SW480 (cell line): ENCODE results near the gene LRRTM4.
"Not testable (repeated sequence)": the region's sequence is repeated elsewhere in the genome, so short reads cannot be mapped to it uniquely, and the experiment has no call there.

ENCODE experiments used
- DNase-seq: peaks from one replicate; pipeline ENCODE4 v3.0.0-alpha.2; 2016; ENCODE audit warnings: low spot score

LRRTM4 gene

DNA sequence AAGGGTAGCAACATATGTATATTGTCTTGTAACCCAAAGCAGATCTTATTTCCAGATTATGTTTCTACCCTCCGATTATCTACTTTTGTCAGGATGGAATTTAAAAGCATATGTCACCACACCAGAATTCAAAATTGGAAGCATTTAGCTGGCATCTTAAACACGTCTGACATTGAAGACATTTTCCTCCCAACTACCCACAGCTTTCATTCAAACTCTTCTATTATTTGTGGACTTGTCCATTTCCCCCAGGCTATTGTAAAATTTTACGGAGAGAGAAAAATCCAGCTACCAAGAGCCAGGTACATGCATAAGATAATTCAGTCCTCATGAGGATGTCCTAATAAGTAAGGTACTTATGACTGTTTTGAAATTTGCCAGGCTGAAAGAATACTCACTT is 659.3 kb downstream of the LRRTM4 start:
- DNase-seq: no peak

GRCh38 chr2:76861708-76862107 is 660.5 kb downstream of the LRRTM4 start:
- peak; percentile 28 for DNase-seq

GRCh38 chr2:76851000-76851399 is 671.2 kb downstream of the LRRTM4 start:
- DNase-seq: no peak

DNA sequence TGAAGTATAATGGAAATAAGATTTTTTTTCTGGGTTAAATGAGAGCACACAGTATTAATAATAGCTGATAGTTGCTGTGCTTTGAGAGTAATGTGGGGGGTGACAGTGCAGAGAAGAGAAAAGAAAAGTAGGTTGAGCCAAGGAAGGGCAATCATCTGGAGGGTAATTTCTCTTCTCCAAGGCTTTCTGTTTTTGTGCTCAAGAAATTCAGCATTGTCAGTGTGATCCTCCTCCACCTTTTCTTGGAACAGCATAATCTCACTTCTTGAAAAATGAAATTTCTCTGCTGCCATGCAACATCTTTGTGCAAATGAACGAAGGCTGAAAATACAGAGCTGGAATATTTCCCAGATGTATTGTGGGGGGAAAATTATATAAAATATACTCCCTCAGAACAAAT is 673.1 kb downstream of the LRRTM4 start:
- DNase-seq: no peak

DNA sequence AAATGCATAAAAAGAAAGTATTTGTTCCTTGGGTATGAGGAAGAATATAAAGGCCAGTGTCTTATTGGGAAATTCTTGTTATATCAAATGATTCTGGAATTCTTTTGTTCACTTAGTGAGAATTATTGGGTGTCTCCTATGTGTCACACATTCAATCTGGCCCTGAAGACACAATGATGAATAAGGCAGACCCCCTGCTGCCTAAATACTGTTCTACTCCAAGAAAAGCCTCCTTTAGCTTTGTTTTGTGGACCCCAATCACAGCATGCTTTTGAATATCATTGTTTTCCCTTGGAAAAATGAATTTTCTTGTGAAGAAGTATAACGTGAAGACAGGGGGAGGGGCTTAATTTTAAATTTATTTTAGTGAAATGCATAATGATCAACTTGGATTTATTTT is 682.4 kb downstream of the LRRTM4 start:
- no peak for DNase-seq

DNA sequence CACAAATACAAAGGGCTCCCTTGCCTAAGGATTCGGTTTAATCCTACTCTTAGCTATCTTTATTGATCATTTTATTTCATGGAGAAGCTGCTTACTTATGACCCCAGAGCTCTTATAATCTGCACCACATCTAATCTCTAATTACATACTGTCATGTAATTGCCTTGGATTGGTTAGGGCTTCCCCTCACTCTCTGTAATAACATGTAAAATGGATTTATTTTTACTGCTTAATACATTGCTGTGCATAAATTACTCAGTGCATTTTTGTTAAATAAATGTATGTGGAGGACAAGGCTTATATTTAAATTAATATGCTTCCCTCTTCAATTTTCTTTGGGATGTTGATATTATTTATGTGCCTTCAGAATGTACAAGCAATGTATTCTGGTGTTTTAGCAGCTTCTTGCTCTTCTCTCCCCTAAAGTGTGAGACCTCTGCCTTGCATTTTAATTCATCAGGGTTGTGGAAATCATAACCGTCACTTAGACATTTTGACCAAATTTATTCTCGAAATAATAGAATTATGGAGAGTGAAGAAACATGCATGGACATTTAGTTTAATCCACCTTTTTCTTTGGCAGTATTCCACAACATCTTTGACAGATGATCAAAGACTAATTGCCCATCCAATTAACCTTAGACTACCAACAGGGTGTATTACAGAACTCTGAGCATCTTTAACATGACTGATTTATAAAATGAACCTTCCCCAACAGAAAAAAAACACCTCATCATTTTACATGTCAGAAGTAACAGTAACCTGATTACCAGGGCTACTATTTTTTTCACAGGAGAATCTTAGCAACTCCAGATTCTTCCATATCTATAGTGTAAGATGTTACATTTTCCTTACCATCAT is 692.6 kb downstream of the LRRTM4 start:
- DNase-seq: no peak

DNA sequence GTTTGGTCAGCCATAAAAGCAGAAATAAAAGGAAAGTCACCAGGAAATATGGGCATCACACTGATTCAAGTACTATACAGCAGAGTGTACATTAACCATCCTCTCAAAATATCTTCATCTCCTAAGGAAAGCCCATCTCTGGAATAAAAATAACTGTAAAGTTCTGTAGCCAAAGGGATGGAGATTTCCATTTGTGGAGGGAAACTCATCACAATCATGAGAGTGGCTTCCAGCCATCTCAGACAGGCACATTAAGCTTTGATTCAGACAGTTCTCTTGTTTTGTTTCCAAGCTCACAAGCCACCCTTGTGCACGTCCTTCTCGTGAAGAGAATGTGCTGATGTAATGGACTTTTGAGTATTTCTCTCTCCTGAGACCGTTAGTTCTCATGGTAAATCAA is 695.5 kb downstream of the LRRTM4 start:
- no peak for DNase-seq

- DNase-seq: no peak
Measured at GRCh38 chr2:76825140-76825970, 696.8 kb downstream of the LRRTM4 start.

DNA sequence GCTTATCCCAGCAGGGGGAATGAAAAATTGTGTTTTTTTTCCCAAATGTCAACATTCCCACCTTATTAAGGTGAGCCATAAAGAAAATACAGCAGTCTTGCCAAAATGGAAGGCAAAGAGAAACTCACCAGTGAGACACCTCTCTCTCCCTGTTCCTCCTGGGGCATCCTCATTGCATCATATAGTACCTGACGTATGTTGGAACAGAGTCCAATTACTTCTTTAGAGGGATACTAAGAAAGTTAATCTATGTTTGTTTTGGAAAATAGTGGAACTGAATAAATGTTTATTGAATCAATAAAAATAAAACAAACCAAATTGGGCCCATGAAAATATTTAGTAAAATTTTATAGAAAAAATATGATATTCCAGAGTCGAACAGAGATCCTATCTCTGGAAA is 700.4 kb downstream of the LRRTM4 start:
- DNase-seq: no peak

- DNase-seq: no peak
Measured at GRCh38 chr2:76813084-76813483, 709.1 kb downstream of the LRRTM4 start.

GRCh38 chr2:76812156-76812555 is 710.0 kb downstream of the LRRTM4 start:
- DNase-seq: no peak

DNA sequence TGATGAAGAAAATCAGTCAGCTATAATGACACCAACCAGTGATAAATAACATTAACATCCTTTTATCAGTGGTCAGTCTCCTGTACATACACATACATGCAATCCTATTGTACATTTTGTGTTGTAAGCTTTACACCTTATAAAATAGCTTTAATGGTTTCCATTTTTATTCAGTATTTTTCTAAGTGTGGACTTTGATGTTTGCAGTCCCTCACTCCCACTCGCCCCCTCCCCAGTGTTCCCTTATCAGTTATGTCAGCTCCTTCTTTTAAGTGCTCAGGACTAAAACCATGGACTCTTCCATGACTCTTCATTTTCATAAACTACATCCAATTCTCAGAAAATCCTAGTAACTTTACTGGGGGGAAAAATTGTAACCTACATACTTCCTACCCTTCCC is 713.0 kb downstream of the LRRTM4 start:
- no peak for DNase-seq

GRCh38 chr2:76808732-76809131 is 713.4 kb downstream of the LRRTM4 start:
- no peak for DNase-seq

DNA sequence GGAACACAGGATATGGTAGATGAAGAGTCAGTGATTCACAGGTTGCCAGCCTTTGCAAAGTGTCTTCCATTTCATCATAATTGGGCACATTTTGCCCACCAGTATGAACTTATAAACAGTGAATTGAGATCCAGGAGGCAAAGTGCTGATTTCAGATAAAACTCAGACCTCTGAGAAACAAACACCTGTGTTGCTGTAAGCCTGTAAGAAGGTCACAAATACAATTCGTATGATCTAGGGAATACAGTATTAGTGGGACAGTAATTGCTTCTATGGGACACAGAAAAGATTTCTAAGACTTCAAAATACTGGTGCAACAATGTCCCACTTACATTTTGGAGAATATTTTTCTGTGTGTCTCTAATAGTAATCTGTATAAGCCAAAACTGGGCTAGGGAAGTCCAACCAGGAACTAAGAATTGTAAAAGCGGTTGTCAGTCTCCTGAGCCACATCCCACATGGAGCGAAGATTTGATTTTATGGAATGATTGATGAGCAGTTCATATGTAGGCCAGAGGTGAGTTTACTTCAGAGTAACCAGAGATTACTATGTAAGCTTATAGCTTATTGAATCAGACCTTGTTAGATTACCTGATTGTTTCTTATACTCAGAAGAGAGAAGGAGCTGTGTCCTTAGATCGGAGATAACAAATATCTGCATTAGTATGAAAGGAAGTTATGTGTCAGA is 728.4 kb downstream of the LRRTM4 start:
- no peak for DNase-seq

DNA sequence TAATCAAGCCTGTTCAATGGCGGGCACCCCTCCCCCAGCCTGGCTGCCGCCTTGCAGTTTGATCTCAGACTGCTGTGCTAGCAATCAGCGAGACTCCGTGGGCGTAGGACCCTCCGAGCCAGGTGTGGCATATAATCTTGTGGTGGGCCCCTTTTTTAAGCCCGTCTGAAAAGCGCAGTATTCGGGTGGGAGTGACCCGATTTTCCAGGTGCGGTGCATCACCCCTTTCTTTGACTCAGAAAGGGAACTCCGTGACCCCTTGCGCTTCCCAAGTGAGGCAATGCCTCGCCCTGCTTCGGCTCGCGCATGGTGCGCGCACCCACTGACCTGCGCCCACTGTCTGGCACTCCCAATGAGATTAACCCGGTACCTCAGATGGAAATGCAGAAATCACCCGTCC is 740.9 kb downstream of the LRRTM4 start:
- not testable (repeated sequence) for DNase-seq

DNA sequence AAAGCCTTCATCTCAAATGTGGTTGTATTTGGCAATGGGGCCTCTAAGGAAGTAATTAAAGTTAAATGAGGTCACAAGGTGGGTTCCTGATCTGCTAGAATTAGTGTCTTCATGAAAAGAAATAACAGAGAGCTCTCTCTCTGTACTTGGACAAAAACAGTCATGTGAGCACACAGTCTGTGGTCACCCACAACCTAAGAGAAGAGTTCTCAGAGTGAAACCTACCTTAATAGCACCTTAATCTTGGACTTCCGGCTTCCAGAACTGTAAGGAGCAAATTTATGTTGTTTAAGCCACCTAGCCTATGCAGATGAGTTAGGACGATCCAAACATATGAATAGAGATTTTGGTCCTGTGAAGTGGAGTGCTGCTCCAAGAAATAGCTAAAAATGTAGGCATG is 758.9 kb downstream of the LRRTM4 start:
- DNase-seq: no peak

DNA sequence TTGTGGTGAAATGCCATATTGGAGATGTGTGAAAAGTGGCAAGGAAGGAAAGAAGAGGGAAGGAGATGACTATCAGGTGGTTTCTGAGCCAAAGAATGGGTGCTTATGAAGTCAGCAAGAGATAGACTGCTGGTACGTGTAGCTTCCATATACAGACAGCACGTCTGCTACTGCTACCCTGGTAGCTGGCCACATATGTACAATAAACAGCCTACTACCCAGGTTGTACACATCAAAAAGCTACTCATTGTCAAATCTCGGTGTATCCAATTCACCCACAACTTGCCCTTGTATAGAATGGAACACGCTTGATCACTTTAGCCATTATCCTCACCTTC is 761.8 kb downstream of the LRRTM4 start:
- DNase-seq: no peak

GRCh38 chr2:76759634-76760366 is 762.4 kb downstream of the LRRTM4 start:
- DNase-seq: no peak

GRCh38 chr2:76752506-76752905 is 769.7 kb downstream of the LRRTM4 start:
- no peak for DNase-seq

GRCh38 chr2:76749858-76750257 is 772.3 kb downstream of the LRRTM4 start:
- peak; percentile 60 for DNase-seq

DNA sequence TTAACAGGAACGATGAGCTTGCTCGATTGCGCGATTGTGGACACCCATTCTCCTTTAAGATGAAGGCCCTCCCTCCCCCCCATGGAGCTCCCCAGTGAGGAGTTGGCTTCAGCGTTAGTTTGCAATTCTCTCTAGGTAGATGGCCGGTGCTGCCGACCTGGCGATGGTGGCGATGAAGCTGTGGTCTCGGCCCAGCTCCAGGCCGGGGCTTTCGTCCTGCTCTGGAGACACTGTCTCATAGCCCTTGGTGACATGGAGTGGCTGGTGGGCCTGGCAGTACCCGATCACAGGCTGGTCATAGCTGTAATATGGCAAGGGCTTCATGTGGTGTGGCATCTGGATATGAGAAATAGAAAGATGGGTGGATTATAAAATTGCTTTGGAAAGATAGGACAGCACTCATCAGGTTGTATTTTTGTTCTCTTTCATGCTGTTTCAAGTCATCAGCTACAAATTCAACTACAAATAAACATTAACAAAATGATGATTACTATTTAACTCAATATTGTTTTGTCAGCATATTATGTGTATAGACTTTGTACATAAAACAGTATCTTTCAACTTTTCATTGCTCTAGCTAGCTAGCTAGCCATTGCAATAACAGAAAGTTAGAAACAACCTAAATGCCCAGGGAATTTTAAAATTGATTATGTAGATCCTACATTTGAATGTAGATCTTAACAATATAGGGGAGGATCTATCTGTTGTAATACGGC is 773.4 kb downstream of the LRRTM4 start:
- DNase-seq: no peak
